Measurements from ENCODE around the gene RAB5A.

GRCh38 chr3:19970327-19970726 lies 23.4 kb downstream of the RAB5A start:
- TF ChIP-seq, protein P1, sequence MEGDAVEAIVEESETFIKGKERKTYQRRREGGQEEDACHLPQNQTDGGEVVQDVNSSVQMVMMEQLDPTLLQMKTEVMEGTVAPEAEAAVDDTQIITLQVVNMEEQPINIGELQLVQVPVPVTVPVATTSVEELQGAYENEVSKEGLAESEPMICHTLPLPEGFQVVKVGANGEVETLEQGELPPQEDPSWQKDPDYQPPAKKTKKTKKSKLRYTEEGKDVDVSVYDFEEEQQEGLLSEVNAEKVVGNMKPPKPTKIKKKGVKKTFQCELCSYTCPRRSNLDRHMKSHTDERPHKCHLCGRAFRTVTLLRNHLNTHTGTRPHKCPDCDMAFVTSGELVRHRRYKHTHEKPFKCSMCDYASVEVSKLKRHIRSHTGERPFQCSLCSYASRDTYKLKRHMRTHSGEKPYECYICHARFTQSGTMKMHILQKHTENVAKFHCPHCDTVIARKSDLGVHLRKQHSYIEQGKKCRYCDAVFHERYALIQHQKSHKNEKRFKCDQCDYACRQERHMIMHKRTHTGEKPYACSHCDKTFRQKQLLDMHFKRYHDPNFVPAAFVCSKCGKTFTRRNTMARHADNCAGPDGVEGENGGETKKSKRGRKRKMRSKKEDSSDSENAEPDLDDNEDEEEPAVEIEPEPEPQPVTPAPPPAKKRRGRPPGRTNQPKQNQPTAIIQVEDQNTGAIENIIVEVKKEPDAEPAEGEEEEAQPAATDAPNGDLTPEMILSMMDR (IDR thresholded peaks at IDR 0.05) = no peak
- TF ChIP-seq ZBTB43 (CRISPR knock-in tag; IDR thresholded peaks at IDR 0.05) (no peak), ZNF423 (CRISPR knock-in tag; IDR thresholded peaks at IDR 0.05) (no peak), STAT6 (CRISPR knock-in tag; conservative IDR thresholded peaks at IDR 0.05; ENCODE audit: low read depth) (no peak), SMAD4 (CRISPR knock-in tag; IDR thresholded peaks at IDR 0.05) (no peak), FOXK1 (CRISPR knock-in tag; IDR thresholded peaks at IDR 0.05) (no peak), CREM (CRISPR knock-in tag; IDR thresholded peaks at IDR 0.05) (no peak)
- TF ChIP-seq, protein P2, sequence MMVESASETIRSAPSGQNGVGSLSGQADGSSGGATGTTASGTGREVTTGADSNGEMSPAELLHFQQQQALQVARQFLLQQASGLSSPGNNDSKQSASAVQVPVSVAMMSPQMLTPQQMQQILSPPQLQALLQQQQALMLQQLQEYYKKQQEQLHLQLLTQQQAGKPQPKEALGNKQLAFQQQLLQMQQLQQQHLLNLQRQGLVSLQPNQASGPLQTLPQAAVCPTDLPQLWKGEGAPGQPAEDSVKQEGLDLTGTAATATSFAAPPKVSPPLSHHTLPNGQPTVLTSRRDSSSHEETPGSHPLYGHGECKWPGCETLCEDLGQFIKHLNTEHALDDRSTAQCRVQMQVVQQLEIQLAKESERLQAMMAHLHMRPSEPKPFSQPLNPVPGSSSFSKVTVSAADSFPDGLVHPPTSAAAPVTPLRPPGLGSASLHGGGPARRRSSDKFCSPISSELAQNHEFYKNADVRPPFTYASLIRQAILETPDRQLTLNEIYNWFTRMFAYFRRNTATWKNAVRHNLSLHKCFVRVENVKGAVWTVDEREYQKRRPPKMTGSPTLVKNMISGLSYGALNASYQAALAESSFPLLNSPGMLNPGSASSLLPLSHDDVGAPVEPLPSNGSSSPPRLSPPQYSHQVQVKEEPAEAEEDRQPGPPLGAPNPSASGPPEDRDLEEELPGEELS (CRISPR knock-in tag; IDR thresholded peaks at IDR 0.05) = no peak
